GM21723 (cell line): Measurements from ENCODE around the gene NUDT7.

ENCODE experiments used
- ATAC-seq: cut with Tn5 transposase; IDR thresholded peaks from one replicate; pipeline ENCODE4 v1.9.1; 2021; ENCODE audit warnings: mild to moderate bottlenecking, moderate library complexity; ENCODE audit not compliant: unreplicated experiment

Gene NUDT7

DNA sequence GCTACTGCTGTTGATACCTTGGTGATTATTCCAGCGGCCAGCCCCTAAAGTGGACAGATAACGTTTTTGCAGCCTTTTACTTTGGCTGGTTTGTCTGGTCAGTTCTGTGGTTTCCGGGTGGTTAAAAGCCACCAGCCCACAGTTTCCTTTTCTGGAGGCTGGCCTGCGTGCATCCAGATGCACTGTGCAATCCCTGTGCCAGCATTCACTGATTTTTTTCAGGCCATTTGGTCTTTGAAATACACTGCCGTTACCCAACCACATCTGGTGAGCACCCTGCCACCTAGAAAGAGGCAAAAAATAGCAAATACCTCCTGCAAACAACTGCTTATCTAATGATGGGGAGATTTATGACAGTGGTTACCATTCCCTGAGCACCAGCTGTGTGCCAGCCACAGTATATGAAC lies 797 bp downstream of the NUDT7 start:
- ATAC-seq, result peak; percentile 13

DNA sequence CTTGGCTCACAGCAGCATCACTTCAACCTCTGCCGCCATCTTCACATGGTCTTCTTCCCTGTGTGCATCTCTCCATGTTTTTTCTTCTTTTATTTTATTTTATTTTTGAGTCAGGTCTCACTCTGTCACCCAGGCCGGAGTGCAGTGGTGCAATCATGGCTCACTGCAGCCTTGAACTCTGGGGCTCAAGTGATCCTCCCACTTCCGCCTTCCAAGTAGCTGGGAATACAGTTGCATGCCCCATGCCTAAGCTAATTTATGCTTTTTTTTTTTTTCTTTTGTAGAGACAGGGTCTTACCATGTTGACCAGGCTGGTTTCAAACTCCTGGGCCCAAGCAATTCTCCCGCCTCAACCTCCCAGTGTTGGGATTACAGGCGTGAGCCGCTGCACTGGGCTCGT lies 1.9 kb downstream of the NUDT7 start:
- ATAC-seq, result no peak

DNA sequence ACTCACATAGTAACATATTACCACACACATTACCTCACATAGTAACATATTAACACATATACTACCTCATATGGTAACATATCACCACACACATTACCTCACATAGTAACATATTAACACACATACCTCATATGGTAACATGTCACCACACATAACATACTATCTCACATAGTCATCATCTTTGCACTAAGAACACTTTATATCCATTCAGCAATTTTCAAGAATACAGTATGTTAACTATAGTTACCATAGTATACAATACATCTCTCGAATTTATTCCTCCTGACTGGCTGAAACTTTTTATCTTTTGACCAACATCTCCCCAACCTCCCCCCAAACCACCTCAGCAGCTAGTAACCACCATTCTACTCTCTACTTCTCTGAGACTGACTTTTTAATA lies 7.6 kb downstream of the NUDT7 start:
- ATAC-seq, result no peak

DNA sequence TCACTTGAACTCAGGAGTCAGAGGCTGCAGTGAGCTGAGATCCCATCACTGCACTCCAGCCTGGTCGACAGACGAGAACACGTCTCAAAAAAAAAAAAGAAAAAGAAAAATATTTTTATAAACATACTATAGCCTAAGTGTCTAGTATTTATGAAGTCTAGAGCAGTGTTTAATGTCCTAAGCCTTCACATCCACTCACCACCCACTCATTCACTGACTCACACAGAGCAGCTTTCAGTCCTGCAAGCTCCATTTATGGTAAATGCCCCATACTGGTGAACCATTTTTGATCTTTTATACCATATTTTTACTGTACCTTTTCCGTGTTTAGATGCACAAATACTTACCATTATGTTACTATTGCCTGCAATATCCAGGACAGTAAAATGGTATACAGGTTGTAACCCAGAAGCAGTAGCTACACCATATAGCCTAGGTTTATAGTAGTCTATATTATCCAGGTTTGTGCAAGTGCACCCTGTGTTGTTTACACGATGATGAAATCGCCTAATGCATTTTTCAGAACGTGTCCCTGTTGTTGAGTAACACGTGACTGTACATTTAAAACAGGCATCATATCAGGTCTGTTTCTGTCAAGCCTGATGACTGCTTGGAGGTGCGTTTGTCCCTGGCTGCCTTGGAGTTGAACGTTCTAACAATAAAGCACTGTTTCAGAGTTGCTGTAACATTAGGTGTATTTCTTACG lies 10.1 kb downstream of the NUDT7 start:
- no peak for ATAC-seq

DNA sequence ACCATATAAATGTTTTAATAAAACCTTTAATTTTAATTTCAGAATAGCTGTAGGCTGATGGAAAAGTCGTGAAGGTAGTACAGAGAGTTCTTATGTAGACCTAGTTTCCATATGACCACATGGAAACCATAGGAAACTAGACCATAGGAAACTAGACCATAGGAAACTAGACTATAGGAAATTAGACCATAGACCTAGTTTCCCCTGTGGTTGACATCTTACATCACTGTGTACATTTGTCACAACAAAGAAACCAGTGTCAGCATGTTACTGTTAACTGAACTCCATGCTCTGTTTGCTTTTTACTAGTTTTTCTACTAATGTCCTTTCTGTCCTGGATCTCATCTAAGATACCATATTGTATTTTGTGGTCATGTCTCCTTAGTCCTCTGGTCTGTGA lies 14.6 kb downstream of the NUDT7 start:
- no peak for ATAC-seq

DNA sequence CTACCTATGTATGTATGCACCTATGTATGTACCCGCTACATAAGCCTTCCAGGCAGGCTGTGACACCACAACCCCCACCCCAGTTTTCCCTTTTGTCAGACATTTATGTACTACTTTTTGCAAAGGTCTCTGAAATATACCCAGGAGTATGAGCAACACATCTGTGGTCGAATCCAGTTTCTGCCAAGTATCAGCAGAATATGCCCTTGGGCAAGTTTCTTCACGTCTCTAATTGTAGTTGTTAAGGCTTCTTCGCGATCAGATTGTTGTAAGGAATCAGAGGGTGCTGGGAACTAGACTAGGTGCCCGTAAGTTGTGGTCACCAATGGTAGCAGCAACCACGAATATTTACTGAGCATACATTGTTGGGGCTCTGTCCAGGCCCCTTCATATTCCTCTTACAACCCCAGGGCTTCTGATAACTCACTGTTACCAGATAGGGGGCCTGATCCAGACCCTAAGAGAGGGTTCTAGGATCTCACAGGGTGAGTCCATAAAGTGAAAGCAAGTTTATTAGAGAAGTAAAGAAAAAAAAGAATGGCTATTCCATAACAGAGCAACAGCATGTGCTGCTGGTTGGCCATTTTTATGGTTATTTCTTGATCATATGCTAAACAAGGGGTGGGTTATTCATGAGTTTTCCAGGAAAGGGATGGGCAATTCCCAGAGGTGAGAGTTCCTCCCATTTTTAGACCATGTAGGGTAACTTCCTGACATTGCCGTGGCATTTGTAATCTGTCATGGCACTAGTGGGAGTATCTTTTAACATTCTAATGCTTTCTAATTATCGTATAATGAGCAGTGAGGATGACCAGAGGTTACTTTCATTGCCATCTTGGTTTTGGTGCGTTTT lies 16.6 kb downstream of the NUDT7 start:
- no peak for ATAC-seq

DNA sequence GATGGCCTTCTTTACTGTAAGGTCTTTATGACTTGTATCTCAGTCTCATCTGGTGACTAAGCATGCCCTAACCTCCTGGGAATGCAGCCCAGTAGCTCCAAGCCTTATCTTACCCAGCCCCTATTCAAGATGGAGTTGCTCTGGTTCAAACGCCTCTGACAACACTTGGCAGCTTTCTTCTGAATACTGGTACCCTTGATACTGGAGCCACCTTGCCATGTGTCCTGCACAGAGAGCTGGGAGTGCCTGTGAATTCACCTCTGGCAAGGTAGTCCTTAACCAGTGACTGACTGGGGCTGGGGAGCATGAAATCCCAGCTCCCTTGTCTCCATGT lies 17.2 kb downstream of the NUDT7 start:
- ATAC-seq, result no peak

DNA sequence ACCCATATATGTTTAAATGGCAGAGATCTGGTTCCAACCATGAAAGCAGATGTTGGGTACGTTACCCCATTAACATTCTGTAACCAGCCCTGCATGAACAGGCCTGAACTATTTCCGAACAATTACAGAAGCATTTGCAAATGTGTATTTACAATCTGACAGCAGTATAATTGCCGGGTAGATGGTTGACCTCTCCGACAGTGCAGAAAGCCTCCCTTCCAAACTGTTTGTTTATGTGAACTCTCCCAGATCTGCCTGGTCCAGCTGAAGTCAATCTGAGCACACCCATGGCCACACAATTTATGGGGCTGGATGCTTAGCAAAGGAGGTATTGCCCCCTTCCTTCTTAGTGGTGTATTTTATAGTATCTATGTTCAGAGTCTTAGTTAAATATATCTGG lies 21.8 kb downstream of the NUDT7 start:
- no peak for ATAC-seq

DNA sequence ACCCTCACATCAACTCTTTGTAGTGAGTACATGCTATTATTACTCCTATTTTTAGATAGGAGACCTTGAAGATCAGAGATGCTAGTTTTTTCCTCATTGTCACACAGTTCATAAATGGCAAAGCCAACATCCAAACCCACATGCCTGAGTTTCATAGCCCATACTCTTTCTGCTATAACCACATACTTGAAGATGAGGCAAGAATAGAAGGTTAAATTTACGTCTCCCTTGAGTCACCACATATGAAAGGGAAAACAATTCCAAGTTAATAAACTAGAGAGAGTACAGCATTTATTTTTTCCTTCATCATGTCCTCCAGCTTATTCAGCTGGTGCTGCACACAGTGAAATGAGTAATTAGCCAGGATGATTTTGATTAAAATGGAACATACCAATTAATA lies 23.7 kb downstream of the NUDT7 start:
- no peak for ATAC-seq

DNA sequence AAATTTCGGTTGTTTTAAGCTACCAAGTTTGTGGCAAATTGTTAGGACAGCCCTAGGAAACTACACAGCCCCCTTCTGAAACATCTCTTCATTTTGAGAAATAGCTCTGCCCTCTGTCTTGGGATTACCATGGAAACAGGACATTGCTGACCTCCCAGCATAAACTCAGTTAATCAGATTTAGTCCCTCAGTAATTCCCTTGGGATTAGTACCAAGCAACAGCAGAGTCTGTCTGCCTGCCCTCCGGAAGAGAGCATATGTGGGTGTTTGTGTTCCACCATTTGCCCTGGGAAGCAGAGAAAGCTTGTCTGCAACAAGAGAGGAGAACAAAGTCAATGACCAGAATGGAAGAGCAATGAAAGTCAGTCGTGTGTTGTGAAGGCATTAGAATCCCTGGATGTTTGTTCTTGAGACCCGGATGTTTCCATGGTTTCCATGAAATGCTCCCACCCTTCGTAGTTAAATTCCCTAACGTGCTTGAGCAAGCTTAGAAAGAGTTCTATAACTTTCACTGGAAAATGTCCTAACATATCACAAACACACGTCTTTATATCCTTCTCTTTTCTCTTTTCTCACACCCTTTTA lies 26.2 kb downstream of the NUDT7 start:
- no peak for ATAC-seq

DNA sequence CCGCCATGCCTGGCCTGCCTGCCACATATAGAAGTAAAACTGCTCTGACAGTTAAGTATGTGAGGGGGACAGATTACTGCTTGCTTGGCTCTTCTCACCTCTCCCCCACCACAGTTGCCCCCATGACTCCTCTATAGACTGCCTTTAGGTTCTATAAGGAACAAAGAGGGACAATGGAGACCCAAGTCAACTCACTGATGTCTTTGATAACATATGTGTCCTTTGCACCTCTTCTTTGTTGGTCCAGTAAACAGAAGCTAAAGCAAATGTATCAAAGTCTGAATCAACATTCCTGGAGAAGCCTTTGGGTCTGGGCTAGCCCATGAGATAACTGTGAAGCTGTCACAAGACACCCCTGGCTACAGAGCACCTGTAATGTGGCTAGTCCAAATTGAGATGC lies 27.1 kb downstream of the NUDT7 start:
- no peak for ATAC-seq

DNA sequence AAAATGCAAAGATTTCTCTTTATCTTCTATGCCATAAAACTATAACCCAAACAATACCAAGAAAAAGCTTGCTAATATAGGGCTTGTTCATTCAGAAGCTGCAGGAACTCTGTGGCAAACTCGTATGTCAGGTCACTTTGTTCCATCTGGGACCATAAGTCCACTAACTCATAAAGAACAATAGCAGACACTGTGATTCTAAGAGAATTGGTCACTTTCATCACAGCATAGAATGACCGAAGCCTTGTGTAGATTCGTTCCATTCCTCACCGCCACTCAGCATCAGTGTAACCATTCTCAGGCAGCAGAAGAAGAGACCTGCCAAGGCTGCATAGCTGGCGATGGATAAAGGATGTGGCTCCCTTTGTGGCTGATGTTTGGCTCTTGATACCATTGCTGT lies 35.7 kb downstream of the NUDT7 start:
- no peak for ATAC-seq

DNA sequence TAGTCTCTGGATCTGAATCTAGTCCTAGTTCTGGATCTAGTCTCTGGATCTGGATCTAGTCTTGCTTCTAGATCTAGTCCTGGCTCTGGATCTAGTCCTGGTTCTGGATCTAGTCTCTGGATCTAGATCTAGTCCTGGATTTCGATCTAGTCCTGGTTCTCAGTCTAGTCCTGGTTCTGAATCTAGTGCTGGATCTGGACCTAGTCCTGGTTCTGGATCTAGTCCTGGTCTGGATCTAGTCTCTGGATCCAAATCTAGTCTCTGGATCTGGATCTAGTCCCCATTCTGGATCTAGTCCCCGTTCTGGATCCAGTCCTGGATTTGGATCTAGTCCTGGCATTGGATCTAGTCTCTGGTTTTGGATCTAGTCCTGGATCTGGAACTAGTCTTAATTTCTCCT lies 36.2 kb downstream of the NUDT7 start:
- ATAC-seq, result no peak

DNA sequence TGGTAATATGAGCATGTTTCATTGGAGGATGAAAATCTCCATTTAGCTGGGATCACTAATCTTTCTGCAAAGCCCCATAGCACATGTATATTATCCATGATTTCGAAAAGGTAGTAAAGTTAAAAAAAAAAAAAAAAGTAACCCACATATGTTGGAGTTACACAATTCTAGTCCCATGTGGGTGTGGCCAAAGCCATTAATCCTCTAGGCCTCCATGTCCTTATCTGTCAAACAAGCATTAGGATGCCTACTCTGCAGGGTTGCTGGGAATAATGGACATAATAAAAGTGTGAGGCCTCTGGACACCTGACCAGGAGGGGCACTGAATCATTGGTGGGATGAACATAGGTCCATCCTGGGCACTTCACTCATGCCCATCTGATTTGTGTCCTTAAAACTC lies 36.9 kb downstream of the NUDT7 start:
- no peak for ATAC-seq

DNA sequence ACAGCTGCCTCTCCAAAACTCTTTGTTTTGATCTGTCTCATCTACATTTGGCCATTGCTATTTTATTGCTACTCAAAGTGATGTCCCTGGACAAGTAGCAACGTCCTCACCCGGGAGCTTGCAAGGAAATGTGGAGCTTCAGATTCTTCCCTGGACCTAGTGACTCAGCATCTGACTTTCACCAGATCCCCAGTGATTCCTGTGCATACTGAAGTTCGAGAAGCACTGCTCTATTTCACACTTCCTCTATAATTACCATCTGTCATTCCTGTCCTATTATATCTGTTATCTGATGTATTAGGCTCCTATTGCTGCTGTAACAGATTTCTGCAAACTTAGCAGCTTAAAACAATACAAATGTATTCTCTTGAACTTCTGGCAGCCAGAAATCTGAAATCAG lies 37.5 kb downstream of the NUDT7 start:
- ATAC-seq, result no peak

DNA sequence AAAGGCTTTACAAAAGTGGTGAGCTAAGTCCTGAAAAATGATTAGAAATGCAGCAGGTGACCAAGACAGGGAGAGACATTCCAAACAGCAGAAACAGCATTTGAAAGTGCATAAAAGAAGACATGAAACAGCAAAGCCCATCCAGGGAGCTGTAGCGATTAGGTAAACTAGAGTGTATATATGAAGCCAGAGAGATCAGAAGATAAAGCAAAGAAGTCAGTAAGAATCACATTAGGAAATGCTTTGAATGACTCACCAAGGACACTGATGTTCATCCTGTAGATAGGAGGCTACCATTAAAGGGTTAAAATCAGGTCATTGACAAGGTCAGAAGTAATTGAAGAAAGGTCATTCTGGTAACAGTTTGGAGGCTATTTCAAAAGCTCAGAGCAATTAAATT lies 38.5 kb downstream of the NUDT7 start:
- ATAC-seq, result no peak

DNA sequence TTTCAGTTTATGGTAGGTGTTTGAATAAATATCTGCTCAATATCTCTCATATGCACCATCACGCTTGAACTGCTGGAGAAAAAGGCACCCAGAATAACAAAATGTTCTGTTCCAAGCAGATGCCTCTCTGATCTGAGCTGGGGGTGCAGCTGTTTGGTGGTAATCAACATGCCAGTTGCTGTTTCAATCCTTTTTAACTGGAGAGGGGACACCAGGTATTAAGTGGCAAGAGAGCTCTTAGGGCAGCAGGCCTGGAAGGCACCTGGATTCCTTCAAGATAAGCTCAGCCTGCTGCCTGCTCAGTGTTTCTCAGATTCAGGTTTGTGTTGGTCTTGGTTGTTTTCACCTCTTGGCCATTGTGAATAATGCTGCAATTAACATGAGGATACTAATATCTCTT lies 38.9 kb downstream of the NUDT7 start:
- no peak for ATAC-seq

DNA sequence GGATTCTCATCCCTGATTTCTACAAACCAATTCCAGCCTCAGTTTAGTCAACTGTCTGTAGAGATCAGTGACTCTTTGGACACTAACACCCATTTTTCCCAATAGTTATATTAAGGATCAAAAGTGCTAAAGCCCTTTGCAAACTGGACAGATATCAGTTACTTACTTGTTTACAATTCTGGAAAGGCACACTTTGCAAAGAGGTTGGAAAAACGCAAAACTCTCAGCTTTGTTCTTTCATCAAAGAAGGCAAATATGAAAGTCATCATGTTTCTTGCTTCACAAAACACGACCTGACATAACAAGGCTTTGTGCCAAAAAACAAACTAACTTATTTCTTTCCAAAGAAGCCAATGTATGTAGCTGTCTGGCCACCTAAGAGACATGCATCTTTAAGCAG lies 39.9 kb downstream of the NUDT7 start:
- ATAC-seq, result no peak

DNA sequence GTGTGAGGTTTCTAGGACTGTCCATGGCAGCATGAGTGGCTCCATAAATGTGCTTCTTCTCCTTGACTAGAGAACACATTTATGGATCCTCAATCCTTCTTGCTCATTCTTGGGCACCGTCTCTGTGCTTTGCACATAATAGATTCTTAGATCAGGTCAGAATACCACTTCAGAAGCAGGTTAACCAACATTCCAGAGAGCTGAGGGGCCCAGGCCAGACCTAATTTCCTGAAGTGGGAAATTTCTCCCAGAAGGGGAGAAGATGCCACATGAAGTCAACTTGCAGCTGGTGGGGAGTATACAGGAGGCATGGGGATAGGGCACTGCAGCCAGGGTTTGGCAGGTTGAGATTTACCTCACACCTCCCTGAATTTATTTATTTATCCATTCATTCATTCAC lies 41.7 kb downstream of the NUDT7 start:
- ATAC-seq, result no peak

DNA sequence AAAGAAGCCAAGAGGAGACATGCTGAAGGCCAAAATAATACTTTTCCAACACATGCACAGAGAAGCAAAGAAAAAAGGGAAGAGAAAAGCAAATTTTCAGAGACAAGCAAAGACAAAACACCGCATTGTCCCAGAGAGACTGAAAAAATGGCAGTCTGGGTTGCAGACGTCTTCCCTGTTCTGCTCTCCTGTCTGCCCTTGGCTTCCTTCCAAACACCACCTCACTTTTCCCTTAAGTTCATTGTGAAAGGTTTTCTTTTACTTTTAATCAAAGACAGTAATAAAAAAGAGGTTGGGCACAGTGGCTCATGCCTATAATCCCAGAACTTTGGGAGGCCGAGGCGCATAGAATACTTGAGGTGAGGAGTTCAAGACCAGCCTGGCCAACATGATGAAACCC lies 44.9 kb downstream of the NUDT7 start:
- no peak for ATAC-seq

DNA sequence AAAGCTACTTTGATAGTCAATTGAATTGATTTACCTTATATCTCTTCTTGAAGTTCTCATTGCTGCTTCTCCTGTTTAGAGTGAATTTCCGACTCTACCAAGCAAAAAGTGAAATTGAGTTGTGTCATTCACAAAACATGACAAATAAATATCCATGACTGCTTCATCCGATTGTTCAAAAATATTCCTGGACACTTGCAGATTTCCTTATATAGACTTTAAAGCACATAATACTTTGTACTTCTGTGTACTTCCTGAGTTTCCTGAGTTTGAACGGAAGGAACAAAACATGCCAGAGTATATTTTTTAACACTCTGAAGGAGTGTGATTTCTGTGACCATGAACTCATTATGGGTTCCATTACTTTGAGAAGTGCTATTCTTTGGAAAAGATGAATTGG lies 45.5 kb downstream of the NUDT7 start:
- no peak for ATAC-seq
